HG02870 (cell line): ENCODE data around the gene PTPRC.

Source experiments
- ATAC-seq: cut with Tn5 transposase; IDR thresholded peaks from one replicate; pipeline ENCODE4 v1.9.1; 2021; ENCODE audit warnings: mild to moderate bottlenecking, moderate library complexity; ENCODE audit not compliant: unreplicated experiment

Gene PTPRC

GRCh38 chr1:198619375-198620140, 19.3 kb upstream of the PTPRC start:
- no peak for ATAC-seq

- ATAC-seq, result no peak
Measured at GRCh38 chr1:198620218-198620617, 18.6 kb upstream of the PTPRC start.

GRCh38 chr1:198620951-198621824, 17.7 kb upstream of the PTPRC start:
- ATAC-seq, result peak; percentile 75

- no peak for ATAC-seq
Measured at GRCh38 chr1:198622001-198622400, 16.8 kb upstream of the PTPRC start.

- ATAC-seq, result peak; percentile 20
Measured at GRCh38 chr1:198623752-198624647, 14.8 kb upstream of the PTPRC start.

GRCh38 chr1:198624648-198624980, 14.2 kb upstream of the PTPRC start:
- ATAC-seq, result no peak

- ATAC-seq, result no peak
Measured at GRCh38 chr1:198627436-198628066, 11.3 kb upstream of the PTPRC start.

- no peak for ATAC-seq
Measured at GRCh38 chr1:198628067-198628455, 10.8 kb upstream of the PTPRC start.

GRCh38 chr1:198629610-198630009, 9.2 kb upstream of the PTPRC start:
- no peak for ATAC-seq

- no peak for ATAC-seq
Measured at GRCh38 chr1:198630863-198631262, 8.0 kb upstream of the PTPRC start.

- ATAC-seq, result no peak
Measured at GRCh38 chr1:198631292-198631691, 7.5 kb upstream of the PTPRC start.

GRCh38 chr1:198632007-198632406, 6.8 kb upstream of the PTPRC start:
- no peak for ATAC-seq

- no peak for ATAC-seq
Measured at GRCh38 chr1:198633675-198634121, 5.1 kb upstream of the PTPRC start.

GRCh38 chr1:198635964-198636363, 2.9 kb upstream of the PTPRC start:
- no peak for ATAC-seq

GRCh38 chr1:198636391-198636790, 2.4 kb upstream of the PTPRC start:
- no peak for ATAC-seq

GRCh38 chr1:198637157-198637556, 1.7 kb upstream of the PTPRC start:
- no peak for ATAC-seq

- no peak for ATAC-seq
Measured at GRCh38 chr1:198637916-198638437, 863 bp upstream of the PTPRC start.

GRCh38 chr1:198638441-198638840, 399 bp upstream of the PTPRC start:
- peak; percentile 14 for ATAC-seq

- ATAC-seq, result no peak
Measured at GRCh38 chr1:198639671-198640143, 867 bp downstream of the PTPRC start.

GRCh38 chr1:198640174-198640573, 1.3 kb downstream of the PTPRC start:
- no peak for ATAC-seq
